Adrenal gland (tissue), 12 donors: ENCODE measurements around the gene SLC9A9. TPM values are rescaled to one million over a fixed set of nuclear protein-coding genes. Genes with fewer than 3 reads are reported as not detected.

Source experiments
- DNase-seq, 7 donors: peaks; one replicate each; pipeline ENCODE4 v3.0.0-alpha.2; 2019 to 2020
- H3K27ac ChIP-seq, 5 donors: fragments of 200-600 bp; sonication (generic) in 4 of 5; 1 replicate in 3 of 5; 2 replicates in 2 of 5; pipeline versions ENCODE4 v1.5.1 to v1.8.0; 2016 to 2020; ENCODE audit warnings: mild to moderate bottlenecking in 1 of 5
- H3K27me3 ChIP-seq: fragments of 200-600 bp; 2 replicates; pipeline ENCODE4 v1.8.0; 2021
- H3K36me3 ChIP-seq, 2 donors: fragments of 200-600 bp; replicated peaks in 1 of 2; 1 replicate in 1 of 2; 2 replicates in 1 of 2; pipeline versions ENCODE4 v1.5.1 to v1.8.0; 2018 to 2022
- H3K4me1 ChIP-seq, 2 donors: fragments of 200-600 bp; replicated peaks in 1 of 2; 1 replicate in 1 of 2; 2 replicates in 1 of 2; pipeline versions ENCODE4 v1.5.1 to v1.8.0; 2018 to 2021
- H3K4me3 ChIP-seq, 4 donors: fragments of 200-600 bp; sonication (generic) in 3 of 4; one replicate each; pipeline ENCODE4 v1.5.1; 2016 to 2018
- H3K9me3 ChIP-seq, 3 donors: fragments of 200-600 bp; sonication (generic) in 1 of 3; replicated peaks in 1 of 3; 1 replicate in 2 of 3; 2 replicates in 1 of 3; pipeline versions ENCODE4 v1.5.1 to v1.8.0; 2016 to 2021
- CTCF ChIP-seq, 6 experiments: fragments of 450-650 bp in 4 of 6; fragments of 200-600 bp in 2 of 6; sonication (generic) in 1 of 6; IDR thresholded peaks; 1 replicate in 5 of 6; 2 replicates in 1 of 6; pipeline versions ENCODE4 v1.5.1 to v1.8.0; 2016 to 2021; ENCODE audit warnings: antibody characterized with exemption in 6 of 6, mild to moderate bottlenecking in 2 of 6, moderate library complexity in 1 of 6
- POLR2A ChIP-seq, 2 donors: fragments of 450-650 bp; IDR thresholded peaks; one replicate each; pipeline ENCODE4 v1.6.1; 2017; ENCODE audit warnings: antibody characterized with exemption in 2 of 2, mild to moderate bottlenecking in 2 of 2, moderate library complexity in 1 of 2
- WGBS, 4 donors: extraction: QIAGEN DNeasy Blood & Tissue Kit in 2 of 4; methylation state at CpG; one replicate each; pipeline versions ENCODE4 v1.1.5 to v1.1.7; 2013 to 2017; 5-methylcytosine and 5-hydroxymethylcytosine counted together
- intact Hi-C, 2 donors: fragments of 100-400 bp; cut with DNase I; formaldehyde crosslinking; loops; one replicate each; pipeline versions ENCODE4 v1.14.1 to v1.15.0; 2022 to 2023
- polyA plus RNA-seq, 3 donors: library from polyadenylated mRNA; stranded (reverse); fragments of 200-250 nt in 2 of 3; fragments of 350-450 nt in 1 of 3; fragmentation: Illumina TruSeq in 1 of 3; extraction: RNeasy Lipid Tissue Mini Kit (QIAGEN cat#74804) in 1 of 3; gene quantifications; one replicate each; pipeline ENCODE4 v1.2.3, GENCODE V29; 2013 to 2014
- total RNA-seq, 9 donors: library from RNA; depleted of rRNA in 4 of 9; stranded (reverse); fragments of >200 nt in 4 of 9; fragments of 120-200 nt in 1 of 9; fragmentation: NEBNext Ultra II Directional in 1 of 9; extraction: Animal tissue kit (Norgen Biotek cat#: 25700) in 1 of 9; gene quantifications; one replicate each; pipeline versions ENCODE4 v1.1.0 to v1.2.4, GENCODE V29; 2013 to 2023
- donor health status: healthy with polysubstance abuse.
- donor health status: Bipolar disorder and iron deficiency.
- donor health status: DM: yes; HTN: yes; CAD: no.
- donor health status: DM: no; HTN: no; CAD: no.
- donor health status: DM: no; HTN: no; CAD: no.
- donor health status: DM: yes; HTN: yes; CAD: no.

SLC9A9 gene
- total and polyA plus RNA-seq, 12 donors = 4.2 to 23.7 (median 13.5) TPM

DNA sequence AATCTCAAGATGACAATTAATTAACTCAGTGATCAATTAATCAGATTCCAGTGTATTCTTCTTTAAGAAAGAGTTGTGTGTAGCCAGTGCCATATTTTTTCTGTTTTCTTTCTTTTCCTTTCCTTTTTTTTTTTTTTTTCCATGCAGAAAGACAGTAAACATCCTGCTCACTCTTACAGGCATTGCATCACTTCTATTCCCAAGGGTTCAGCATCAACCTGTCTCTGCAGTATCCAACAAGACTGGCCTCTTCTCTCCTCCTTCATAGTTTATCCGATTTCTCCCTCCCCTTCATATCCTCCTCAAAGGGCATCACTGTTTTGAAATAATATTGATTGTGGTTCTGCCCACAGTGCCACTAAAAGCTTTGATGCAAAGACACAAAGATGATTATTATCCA, 17.0 kb upstream of the SLC9A9 start:
- TF ChIP-seq CTCF (IDR thresholded peaks at IDR 0.05) = no peak
- no peak for TF ChIP-seq POLR2A (IDR thresholded peaks at IDR 0.05)

DNA sequence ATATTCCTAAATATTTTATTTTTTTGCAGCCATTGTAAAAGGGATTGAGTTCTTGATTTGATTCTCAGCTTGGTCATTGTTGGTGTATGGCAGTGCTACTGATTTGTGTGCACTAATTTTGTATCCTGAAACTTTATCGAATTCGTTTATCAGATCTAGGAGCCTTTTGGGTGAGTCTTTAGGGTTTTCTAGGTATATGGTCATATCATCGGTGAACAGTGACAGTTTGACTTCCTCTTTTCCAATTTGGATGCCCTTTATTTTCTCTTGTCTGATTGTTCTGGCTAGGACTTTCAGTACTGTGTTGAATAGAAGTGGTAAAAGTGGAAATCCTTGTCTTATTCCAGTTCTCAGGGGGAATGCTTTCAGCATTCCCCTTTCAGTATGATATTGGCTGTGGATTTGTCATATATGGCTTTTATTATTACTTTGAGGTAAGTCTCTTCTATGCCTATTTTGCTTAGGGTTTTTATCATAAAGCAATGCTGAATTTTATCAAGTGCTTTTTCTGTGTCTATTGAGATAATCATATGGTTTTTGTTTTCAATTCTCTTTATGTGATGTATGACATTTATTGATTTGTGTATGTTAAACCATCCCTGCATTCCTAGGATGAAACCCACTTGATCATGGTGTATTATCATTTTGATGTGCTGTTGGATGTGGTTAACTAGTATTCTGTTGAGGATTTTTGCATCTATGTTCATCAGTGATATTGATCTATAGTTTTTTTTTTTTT, 11.4 kb upstream of the SLC9A9 start:
- DNase-seq = no peak
- no peak overlapping the region for H3K27ac ChIP-seq
- H3K4me3 ChIP-seq = no peak overlapping the region
- WGBS, 4 donors = 80 to 85% (median 83%) methylated on average over 3 of the region's 3 CpGs
- no peak for TF ChIP-seq POLR2A (IDR thresholded peaks at IDR 0.05)
- no peak for TF ChIP-seq CTCF (IDR thresholded peaks at IDR 0.05)
- H3K4me1 ChIP-seq = no peaks in the 10 kb centered on the region
- intact Hi-C loops = no loop called here
- H3K36me3 ChIP-seq = no peaks in the 10 kb centered on the region
- H3K9me3 ChIP-seq = no peaks in the 10 kb centered on the region
- no peaks in the 10 kb centered on the region for H3K27me3 ChIP-seq

More for the DNA sequence above, 17.0 kb upstream of the SLC9A9 start:
- no peaks in the 10 kb centered on the region for H3K4me1 ChIP-seq
- no peaks in the 10 kb centered on the region for H3K9me3 ChIP-seq
- WGBS, 4 donors = 56 to 71% (median 68%) methylated on average over 1 of the region's 1 CpG
- H3K4me3 ChIP-seq = no peak overlapping the region
- no peak overlapping the region for H3K27ac ChIP-seq
- intact Hi-C loops = no loop called here
- no peaks in the 10 kb centered on the region for H3K36me3 ChIP-seq
- DNase-seq = no peak
- H3K27me3 ChIP-seq = no peaks in the 10 kb centered on the region

- intact Hi-C loops = no loop called here
- no peak overlapping the region for H3K27ac ChIP-seq
- H3K4me3 ChIP-seq = no peak overlapping the region
- no peak for DNase-seq
- no peaks in the 10 kb centered on the region for H3K36me3 ChIP-seq
- 73 to 85% (median 80%) methylated on average over 9 of the region's 9 CpGs for WGBS, 4 donors
- H3K27me3 ChIP-seq = no peaks in the 10 kb centered on the region
- H3K4me1 ChIP-seq = no peaks in the 10 kb centered on the region
- TF ChIP-seq CTCF (IDR thresholded peaks at IDR 0.05) = no peak
- no peaks in the 10 kb centered on the region for H3K9me3 ChIP-seq
These were observed 8.1 kb upstream of the SLC9A9 start for GRCh38 chr3:143856252-143856970.

DNA sequence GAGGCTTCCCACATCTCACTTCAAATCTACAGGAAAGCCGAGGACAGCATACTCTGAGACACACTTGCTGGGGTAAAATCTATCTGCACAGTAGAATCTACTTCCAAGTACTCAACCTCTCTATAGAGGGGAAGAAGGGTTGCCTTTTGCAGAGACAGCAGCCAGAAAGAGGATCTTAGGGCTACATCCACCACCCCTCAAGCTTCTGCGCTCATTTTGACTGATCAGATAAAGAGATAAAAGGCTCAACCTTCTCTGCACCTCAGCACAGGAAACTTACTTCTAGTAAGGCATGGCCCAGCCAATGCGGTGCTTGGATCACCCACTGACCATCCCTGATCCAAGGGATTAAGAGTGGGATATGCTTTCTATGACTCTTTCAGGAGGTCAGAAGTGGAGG, 6.9 kb upstream of the SLC9A9 start:
- DNase-seq = no peak
- Histone ChIP-seq H3K9me3 (no peaks in the 10 kb centered on the region), H3K27me3 (no peaks in the 10 kb centered on the region), H3K36me3 (no peaks in the 10 kb centered on the region), H3K27ac (no peak overlapping the region), H3K4me1 (peaks cover 4 to 12% of the 10 kb centered on the region in 2 donors), H3K4me3 (no peak overlapping the region)
- WGBS, 4 donors = 70 to 88% (median 86%) methylated on average over 3 of the region's 3 CpGs
- TF ChIP-seq CTCF (IDR thresholded peaks at IDR 0.05) (no peak), POLR2A (IDR thresholded peaks at IDR 0.05) (no peak)
- intact Hi-C loops = no loop called here
